Stimulated activated effector memory CD8-positive, alpha-beta T cell treated with anti-CD3 and anti-CD28 coated beads, Interleukin-12 subunit alpha, Interleukin-12 subunit beta, amount 100 ng/mL, for 72 hours (primary cell): ENCODE data around the gene NECTIN1.

Source experiments
- ATAC-seq: fragments of 150-1000 bp; cut with Tn5 transposase; 2 replicates; pipeline ENCODE4 v1.10.0; 2021
- DNase-seq, 2 donors: peaks; one replicate each; pipeline ENCODE4 v3.0.0; 2021 to 2022; ENCODE audit warnings: low spot score in 2 of 2
- H3K27ac Mint-ChIP-seq: one replicate; pipeline ENCODE4 v1.8.0; 2022; ENCODE audit warnings: mild to moderate bottlenecking, mixed read lengths
- H3K36me3 Mint-ChIP-seq: one replicate; pipeline ENCODE4 v1.8.0; 2022; ENCODE audit warnings: mild to moderate bottlenecking, mixed read lengths
- H3K4me1 Mint-ChIP-seq: one replicate; pipeline ENCODE4 v1.8.0; 2022; ENCODE audit warnings: mixed read lengths
- H3K4me3 Mint-ChIP-seq: one replicate; pipeline ENCODE4 v1.8.0; 2022; ENCODE audit warnings: mild to moderate bottlenecking, mixed read lengths
- H3K9me3 Mint-ChIP-seq: one replicate; pipeline ENCODE4 v1.8.0; 2022; ENCODE audit warnings: mixed read lengths

Gene NECTIN1

GRCh38 chr11:119644502-119644901, 84.5 kb downstream of the NECTIN1 start:
- Mint-ChIP-seq H3K4me3 (no peak overlapping the region), H3K9me3 (no peaks in the 10 kb centered on the region), H3K36me3 (peaks cover 20% of the 10 kb centered on the region), H3K4me1 (no peaks in the 10 kb centered on the region), H3K27ac (no peak overlapping the region)
- no peak for DNase-seq
- ATAC-seq = no peak

- DNase-seq = no peak
- Mint-ChIP-seq H3K36me3 (peaks cover 18% of the 10 kb centered on the region), H3K4me1 (no peaks in the 10 kb centered on the region), H3K9me3 (no peaks in the 10 kb centered on the region), H3K4me3 (no peak overlapping the region), H3K27ac (no peak overlapping the region)
- no peak for ATAC-seq
Measured at GRCh38 chr11:119643876-119644225, 85.1 kb downstream of the NECTIN1 start.

- ATAC-seq (no peak), DNase-seq (no peak)
- Mint-ChIP-seq H3K4me1 (no peaks in the 10 kb centered on the region), H3K4me3 (no peak overlapping the region), H3K36me3 (peaks cover 13% of the 10 kb centered on the region), H3K9me3 (no peaks in the 10 kb centered on the region), H3K27ac (no peak overlapping the region)
Measured at GRCh38 chr11:119643212-119643875, 85.7 kb downstream of the NECTIN1 start.

GRCh38 chr11:119641983-119642745, 86.8 kb downstream of the NECTIN1 start:
- no peak for ATAC-seq
- no peak for DNase-seq
- Mint-ChIP-seq H3K27ac (peak overlapping the region; percentile 50), H3K4me1 (no peaks in the 10 kb centered on the region), H3K4me3 (no peak overlapping the region), H3K36me3 (peaks cover under 1% of the 10 kb centered on the region), H3K9me3 (no peaks in the 10 kb centered on the region)

- DNase-seq (no peak), ATAC-seq (no peak)
- Mint-ChIP-seq H3K9me3 (no peaks in the 10 kb centered on the region), H3K4me1 (no peaks in the 10 kb centered on the region), H3K36me3 (no peaks in the 10 kb centered on the region), H3K27ac (no peak overlapping the region), H3K4me3 (no peak overlapping the region)
Measured at GRCh38 chr11:119640541-119640940, 88.5 kb downstream of the NECTIN1 start.

GRCh38 chr11:119639642-119640205, 89.3 kb downstream of the NECTIN1 start:
- H3K4me1 Mint-ChIP-seq = no peaks in the 10 kb centered on the region
- H3K9me3 Mint-ChIP-seq = no peaks in the 10 kb centered on the region
- H3K4me3 Mint-ChIP-seq = no peak overlapping the region
- DNase-seq (no peak), ATAC-seq (no peak)
- no peaks in the 10 kb centered on the region for H3K36me3 Mint-ChIP-seq
- no peak overlapping the region for H3K27ac Mint-ChIP-seq

GRCh38 chr11:119638851-119639250, 90.1 kb downstream of the NECTIN1 start:
- H3K4me1 Mint-ChIP-seq = no peaks in the 10 kb centered on the region
- no peak overlapping the region for H3K4me3 Mint-ChIP-seq
- no peaks in the 10 kb centered on the region for H3K9me3 Mint-ChIP-seq
- DNase-seq = no peak
- no peaks in the 10 kb centered on the region for H3K36me3 Mint-ChIP-seq
- H3K27ac Mint-ChIP-seq = no peak overlapping the region
- ATAC-seq = no peak

GRCh38 chr11:119637481-119637880, 91.5 kb downstream of the NECTIN1 start:
- Mint-ChIP-seq H3K4me3 (no peak overlapping the region), H3K4me1 (no peaks in the 10 kb centered on the region), H3K9me3 (no peaks in the 10 kb centered on the region), H3K27ac (no peak overlapping the region), H3K36me3 (no peaks in the 10 kb centered on the region)
- no peak for DNase-seq
- no peak for ATAC-seq

GRCh38 chr11:119635776-119636175, 93.2 kb downstream of the NECTIN1 start:
- Mint-ChIP-seq H3K36me3 (no peaks in the 10 kb centered on the region), H3K9me3 (no peaks in the 10 kb centered on the region), H3K4me1 (no peaks in the 10 kb centered on the region), H3K4me3 (no peak overlapping the region), H3K27ac (no peak overlapping the region)
- no peak for DNase-seq
- ATAC-seq = no peak

GRCh38 chr11:119635041-119635740, 93.8 kb downstream of the NECTIN1 start:
- no peaks in the 10 kb centered on the region for H3K36me3 Mint-ChIP-seq
- H3K4me1 Mint-ChIP-seq = no peaks in the 10 kb centered on the region
- H3K4me3 Mint-ChIP-seq = no peak overlapping the region

GRCh38 chr11:119634301-119634700, 94.7 kb downstream of the NECTIN1 start:
- no peak overlapping the region for H3K27ac Mint-ChIP-seq
- H3K4me3 Mint-ChIP-seq = no peak overlapping the region
- H3K36me3 Mint-ChIP-seq = no peaks in the 10 kb centered on the region
- no peaks in the 10 kb centered on the region for H3K4me1 Mint-ChIP-seq
- no peaks in the 10 kb centered on the region for H3K9me3 Mint-ChIP-seq
- DNase-seq (no peak), ATAC-seq (no peak)

More at GRCh38 chr11:119635041-119635740, 93.8 kb downstream of the NECTIN1 start:
- H3K9me3 Mint-ChIP-seq = no peaks in the 10 kb centered on the region
- ATAC-seq (no peak), DNase-seq (no peak)
- no peak overlapping the region for H3K27ac Mint-ChIP-seq

GRCh38 chr11:119629834-119630624, 99.0 kb downstream of the NECTIN1 start:
- ATAC-seq = no peak
- no peak overlapping the region for H3K27ac Mint-ChIP-seq
- no peaks in the 10 kb centered on the region for H3K9me3 Mint-ChIP-seq
- H3K36me3 Mint-ChIP-seq = no peaks in the 10 kb centered on the region
- H3K4me3 Mint-ChIP-seq = no peak overlapping the region
- no peak for DNase-seq
- no peaks in the 10 kb centered on the region for H3K4me1 Mint-ChIP-seq

GRCh38 chr11:119629085-119629484, 99.9 kb downstream of the NECTIN1 start:
- H3K36me3 Mint-ChIP-seq = no peaks in the 10 kb centered on the region
- no peaks in the 10 kb centered on the region for H3K4me1 Mint-ChIP-seq
- no peak for ATAC-seq
- DNase-seq = no peak
- H3K9me3 Mint-ChIP-seq = no peaks in the 10 kb centered on the region
- no peak overlapping the region for H3K4me3 Mint-ChIP-seq
- H3K27ac Mint-ChIP-seq = no peak overlapping the region

GRCh38 chr11:119627286-119627685, 101.7 kb downstream of the NECTIN1 start:
- no peak for DNase-seq
- no peaks in the 10 kb centered on the region for H3K4me1 Mint-ChIP-seq
- no peak overlapping the region for H3K4me3 Mint-ChIP-seq
- no peak for ATAC-seq
- no peaks in the 10 kb centered on the region for H3K36me3 Mint-ChIP-seq
- H3K27ac Mint-ChIP-seq = no peak overlapping the region
- no peaks in the 10 kb centered on the region for H3K9me3 Mint-ChIP-seq

- no peaks in the 10 kb centered on the region for H3K4me1 Mint-ChIP-seq
- H3K9me3 Mint-ChIP-seq = no peaks in the 10 kb centered on the region
- no peak overlapping the region for H3K27ac Mint-ChIP-seq
- no peak for DNase-seq
- ATAC-seq = no peak
- H3K36me3 Mint-ChIP-seq = no peaks in the 10 kb centered on the region
- no peak overlapping the region for H3K4me3 Mint-ChIP-seq
Measured at GRCh38 chr11:119626871-119627270, 102.1 kb downstream of the NECTIN1 start.
